MG63 (cell line): Measurements from ENCODE around the gene FOXB1. TPM values are rescaled to one million over a fixed set of nuclear protein-coding genes. Genes with fewer than 3 reads are reported as not detected.

ENCODE experiments used
- DNase-seq: peaks from one replicate; pipeline ENCODE4 v3.0.0-alpha.2; 2020
- H3K27me3 ChIP-seq: fragments of 250-450 bp; sonication (Bioruptor Pico); 2 replicates; pipeline ENCODE4 v1.5.1; 2020; ENCODE audit warnings: mild to moderate bottlenecking, moderate library complexity
- H3K36me3 ChIP-seq: fragments of 250-450 bp; sonication (Bioruptor Pico); 2 replicates; pipeline ENCODE4 v1.5.1; 2020; ENCODE audit warnings: mild to moderate bottlenecking, moderate library complexity
- H3K4me3 ChIP-seq: fragments of 250-450 bp; sonication (Bioruptor Pico); 2 replicates; pipeline ENCODE4 v1.5.1; 2020; ENCODE audit warnings: mild to moderate bottlenecking, moderate library complexity
- H3K9me3 ChIP-seq: fragments of 250-450 bp; sonication (Bioruptor Pico); 2 replicates; pipeline ENCODE4 v1.5.1; 2020; ENCODE audit warnings: mild to moderate bottlenecking, moderate library complexity
- total RNA-seq: library from RNA; depleted of rRNA; stranded (reverse); fragments of >200 nt; shearing (Covaris generic); gene quantifications from 2 replicates; pipeline ENCODE4 v1.2.3, GENCODE V29; 2014; ENCODE audit warnings: low replicate concordance

The FOXB1 gene
- total RNA-seq, 1 experiment from 2014 or later = not detected

DNA sequence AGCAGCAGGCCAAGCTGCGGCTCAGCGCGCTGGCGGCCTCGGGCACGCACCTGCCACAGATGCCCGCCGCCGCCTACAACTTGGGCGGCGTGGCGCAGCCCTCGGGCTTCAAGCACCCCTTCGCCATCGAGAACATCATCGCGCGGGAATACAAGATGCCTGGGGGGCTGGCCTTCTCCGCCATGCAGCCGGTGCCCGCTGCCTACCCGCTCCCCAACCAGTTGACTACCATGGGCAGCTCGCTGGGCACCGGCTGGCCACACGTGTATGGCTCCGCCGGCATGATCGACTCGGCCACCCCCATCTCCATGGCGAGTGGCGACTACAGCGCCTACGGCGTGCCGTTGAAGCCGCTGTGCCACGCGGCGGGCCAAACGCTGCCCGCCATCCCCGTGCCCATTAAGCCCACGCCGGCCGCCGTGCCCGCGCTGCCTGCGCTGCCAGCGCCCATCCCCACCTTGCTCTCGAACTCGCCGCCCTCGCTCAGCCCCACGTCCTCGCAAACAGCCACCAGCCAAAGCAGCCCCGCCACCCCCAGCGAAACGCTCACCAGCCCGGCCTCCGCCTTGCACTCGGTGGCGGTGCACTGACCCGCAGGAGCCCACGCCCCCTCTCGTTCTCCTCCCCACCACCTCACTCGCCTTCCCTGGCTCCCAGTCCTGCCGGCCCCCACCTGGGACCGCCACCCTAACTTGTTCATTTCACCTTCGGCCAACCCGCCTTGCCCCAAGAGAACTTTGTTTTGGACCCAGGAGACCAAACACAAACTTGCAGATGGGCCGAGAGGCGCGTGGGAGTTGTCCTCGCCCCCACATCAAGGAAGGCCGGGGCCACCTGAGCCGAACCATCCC lies 1.5 kb downstream of the FOXB1 start:
- no peaks in the 10 kb centered on the region for H3K9me3 ChIP-seq
- no peaks in the 10 kb centered on the region for H3K36me3 ChIP-seq
- no peak for DNase-seq
- peak overlapping the region; percentile 47 for H3K4me3 ChIP-seq
- H3K27me3 ChIP-seq = peaks cover 96% of the 10 kb centered on the region

DNA sequence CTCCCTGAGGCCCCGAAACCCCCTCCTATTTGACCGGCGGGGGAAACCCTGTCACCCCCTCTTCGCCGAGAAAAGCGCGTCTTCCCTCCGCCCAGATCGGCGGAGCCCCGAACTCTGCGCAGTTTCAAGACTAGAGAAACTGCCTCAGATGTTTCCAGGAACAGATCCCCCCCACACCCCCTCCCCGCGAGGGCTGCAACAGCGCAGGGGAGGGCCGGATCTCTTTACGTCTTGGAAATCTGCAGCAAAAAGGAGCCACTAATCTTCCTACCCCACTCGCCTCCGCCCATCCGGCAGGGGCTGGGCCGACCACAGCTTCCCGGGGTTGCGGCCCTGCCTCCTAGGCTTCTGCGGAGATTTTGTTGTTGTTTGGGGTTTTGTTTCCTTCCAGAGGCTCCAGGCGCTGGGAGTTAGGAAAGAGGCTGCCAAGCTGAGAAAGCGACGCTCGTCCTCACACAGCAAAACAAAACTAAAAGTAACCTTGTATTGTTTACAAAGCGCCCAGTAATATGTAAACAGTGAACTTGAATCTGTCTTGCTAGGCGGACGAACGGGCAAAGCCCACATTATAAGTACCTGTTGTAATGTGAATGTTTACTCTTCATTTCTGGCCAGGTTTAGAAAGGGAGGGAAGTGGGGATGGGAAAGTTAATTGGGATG lies 2.2 kb downstream of the FOXB1 start:
- Histone ChIP-seq H3K27me3 (peaks cover 96% of the 10 kb centered on the region), H3K9me3 (no peaks in the 10 kb centered on the region), H3K36me3 (no peaks in the 10 kb centered on the region), H3K4me3 (peak overlapping the region; percentile 47)
- DNase-seq = peak; percentile 55

GRCh38 chr15:60006873-60007272 lies 2.8 kb downstream of the FOXB1 start:
- Histone ChIP-seq H3K27me3 (peaks cover 96% of the 10 kb centered on the region), H3K9me3 (no peaks in the 10 kb centered on the region), H3K4me3 (peak overlapping the region; percentile 47), H3K36me3 (no peaks in the 10 kb centered on the region)
- DNase-seq = no peak

GRCh38 chr15:60009124-60009960 lies 5.2 kb downstream of the FOXB1 start:
- no peak overlapping the region for H3K4me3 ChIP-seq
- peaks cover 96% of the 10 kb centered on the region for H3K27me3 ChIP-seq
- H3K9me3 ChIP-seq = peaks cover 1% of the 10 kb centered on the region; the same call in 1 of the 2 replicates
- no peak for DNase-seq
- H3K36me3 ChIP-seq = no peaks in the 10 kb centered on the region

DNA sequence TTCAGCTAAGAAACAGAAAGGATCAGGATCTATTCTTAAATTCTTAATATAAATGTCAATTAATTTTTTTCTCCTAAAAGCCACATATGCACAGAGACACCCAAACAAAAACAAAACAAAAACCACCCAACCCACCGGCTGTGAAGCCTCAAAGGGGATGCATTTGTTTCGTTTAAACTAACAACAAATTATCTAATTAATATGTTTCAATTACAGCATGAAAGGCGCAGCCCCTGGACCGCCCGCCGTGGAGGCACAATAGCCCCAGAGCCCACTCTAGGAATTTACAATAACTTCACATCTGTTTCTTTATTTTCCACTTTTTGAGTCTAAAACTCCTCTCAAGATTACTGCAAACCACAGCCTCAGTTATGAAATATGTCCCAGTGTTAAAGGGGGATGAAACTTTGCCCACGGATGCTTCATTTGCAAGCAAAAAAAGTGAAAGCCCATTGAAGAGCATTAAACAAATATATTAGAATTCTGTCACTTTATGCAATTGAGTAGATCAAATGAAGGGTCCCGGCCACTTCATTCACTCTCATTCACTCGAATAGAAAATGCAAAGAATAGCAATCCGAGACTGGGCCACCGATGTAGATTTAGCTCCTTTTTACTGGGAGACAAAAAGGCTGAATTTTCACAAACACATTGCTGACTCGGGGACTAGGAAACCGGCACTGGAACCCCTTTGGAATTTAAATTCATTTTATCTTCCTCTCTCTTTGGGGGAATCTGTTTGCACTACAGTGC lies 6.0 kb downstream of the FOXB1 start:
- H3K36me3 ChIP-seq = no peaks in the 10 kb centered on the region
- peaks cover 95% of the 10 kb centered on the region for H3K27me3 ChIP-seq
- H3K4me3 ChIP-seq = no peak overlapping the region
- DNase-seq = no peak
- peaks cover 1% of the 10 kb centered on the region; the same call in 1 of the 2 replicates for H3K9me3 ChIP-seq

- DNase-seq = no peak
- Histone ChIP-seq H3K27me3 (peaks cover 92% of the 10 kb centered on the region), H3K36me3 (no peaks in the 10 kb centered on the region), H3K9me3 (peaks cover 1% of the 10 kb centered on the region; the same call in 1 of the 2 replicates), H3K4me3 (no peak overlapping the region)
These were observed 6.7 kb downstream of the FOXB1 start for GRCh38 chr15:60010858-60011257.

- H3K36me3 ChIP-seq = no peaks in the 10 kb centered on the region
- H3K27me3 ChIP-seq = peaks cover 79% of the 10 kb centered on the region
- peaks cover 8% of the 10 kb centered on the region for H3K9me3 ChIP-seq
- no peak for DNase-seq
- no peak overlapping the region for H3K4me3 ChIP-seq
These were observed 8.6 kb downstream of the FOXB1 start for GRCh38 chr15:60012695-60013094.

- Histone ChIP-seq H3K27me3 (peaks cover 28% of the 10 kb centered on the region), H3K4me3 (no peak overlapping the region), H3K9me3 (peaks cover 13% of the 10 kb centered on the region), H3K36me3 (no peaks in the 10 kb centered on the region)
- DNase-seq = no peak
These were observed 13.7 kb downstream of the FOXB1 start for GRCh38 chr15:60017538-60018520.

DNA sequence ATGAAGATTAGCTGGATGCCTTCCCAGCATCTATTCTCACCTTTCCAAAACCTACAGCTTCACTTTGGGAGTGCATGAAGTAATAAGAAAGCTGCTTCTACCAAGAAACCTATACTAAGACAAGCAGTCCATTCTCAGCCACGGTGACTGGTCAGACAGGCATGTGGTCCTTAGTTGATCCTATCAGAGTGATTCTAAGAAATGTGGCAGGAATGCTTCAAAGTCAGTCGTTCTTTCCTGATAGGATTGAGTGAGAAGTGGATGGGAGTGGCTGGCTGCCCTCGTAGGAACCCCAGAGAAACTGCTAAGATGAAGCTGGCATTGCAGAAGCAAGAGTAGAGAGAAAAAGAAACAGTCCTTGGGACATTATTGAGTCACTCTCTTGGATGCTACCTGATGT lies 16.6 kb downstream of the FOXB1 start:
- DNase-seq = no peak
- Histone ChIP-seq H3K36me3 (no peaks in the 10 kb centered on the region), H3K4me3 (no peak overlapping the region), H3K27me3 (peaks cover 4% of the 10 kb centered on the region; the same call in 1 of the 2 replicates), H3K9me3 (peaks cover 11% of the 10 kb centered on the region; the same call in 1 of the 2 replicates)

DNA sequence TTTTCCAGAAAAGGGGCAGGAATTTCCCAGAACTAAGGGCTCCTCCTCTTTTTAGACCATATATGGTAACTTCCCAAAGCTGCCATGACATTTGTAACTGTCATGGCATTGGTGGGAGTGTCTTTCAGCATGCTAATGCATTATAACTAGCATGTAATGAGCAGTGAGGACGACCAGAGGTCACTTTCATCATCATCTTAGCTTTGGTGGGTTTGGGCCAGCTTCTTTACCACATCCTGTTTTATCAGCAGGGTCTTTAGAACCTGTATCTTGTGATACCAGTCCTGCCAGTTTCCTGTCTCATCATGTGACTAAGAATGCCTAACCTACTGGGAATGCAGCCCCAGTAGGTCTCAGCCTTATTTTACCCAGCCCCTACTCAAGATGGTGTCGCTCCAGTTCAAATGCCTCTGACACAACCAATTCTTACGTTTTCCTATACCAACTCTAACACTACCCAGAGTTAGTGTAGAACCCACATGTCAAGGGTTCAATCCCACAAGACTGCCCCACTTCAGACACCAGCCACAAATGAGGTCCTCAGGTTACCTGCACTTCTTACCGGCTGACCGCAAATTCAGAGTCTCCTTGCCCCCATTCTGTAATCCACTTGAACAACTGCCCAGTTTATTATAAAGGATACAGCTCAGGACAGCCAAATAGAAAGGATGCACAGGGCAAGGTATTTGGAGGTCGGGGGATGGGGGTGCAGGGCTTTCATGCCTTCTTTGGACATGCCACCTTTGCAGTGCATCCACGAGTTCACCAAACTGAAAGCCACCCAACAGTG lies 17.7 kb downstream of the FOXB1 start:
- H3K4me3 ChIP-seq = no peak overlapping the region
- no peaks in the 10 kb centered on the region for H3K36me3 ChIP-seq
- peaks cover 11% of the 10 kb centered on the region; the same call in 1 of the 2 replicates for H3K9me3 ChIP-seq
- H3K27me3 ChIP-seq = no peaks in the 10 kb centered on the region
- DNase-seq = no peak

DNA sequence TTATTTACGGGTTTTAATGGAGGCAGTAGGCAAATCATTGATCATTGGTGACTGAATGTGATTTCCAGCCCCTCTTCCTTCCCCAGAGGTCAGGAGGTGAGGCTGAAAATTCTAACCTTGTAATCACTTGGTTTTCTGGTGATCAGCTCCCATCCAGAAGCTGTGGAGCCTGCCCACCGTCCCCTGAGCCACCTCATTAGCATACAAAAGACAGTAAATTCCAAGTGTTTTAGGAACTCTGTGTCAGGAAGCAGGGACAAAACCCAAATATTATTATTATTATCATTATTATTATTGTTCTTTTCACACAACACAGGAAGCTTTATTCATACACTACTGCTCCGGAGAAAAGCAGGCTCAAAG lies 18.2 kb downstream of the FOXB1 start:
- Histone ChIP-seq H3K27me3 (no peaks in the 10 kb centered on the region), H3K4me3 (no peak overlapping the region), H3K36me3 (no peaks in the 10 kb centered on the region), H3K9me3 (peaks cover 8% of the 10 kb centered on the region; the same call in 1 of the 2 replicates)
- no peak for DNase-seq

GRCh38 chr15:60026555-60026954 lies 22.4 kb downstream of the FOXB1 start:
- no peaks in the 10 kb centered on the region for H3K9me3 ChIP-seq
- no peaks in the 10 kb centered on the region for H3K27me3 ChIP-seq

GRCh38 chr15:60035344-60035743 lies 31.2 kb downstream of the FOXB1 start:
- no peak for DNase-seq
- no peaks in the 10 kb centered on the region for H3K9me3 ChIP-seq
- no peaks in the 10 kb centered on the region for H3K36me3 ChIP-seq
- H3K27me3 ChIP-seq = 0 out of 2 replicates have a peak, but pooled peaks cover 3% of the 10 kb centered on the region
- H3K4me3 ChIP-seq = no peak overlapping the region

More at GRCh38 chr15:60026555-60026954, 22.4 kb downstream of the FOXB1 start:
- H3K36me3 ChIP-seq = no peaks in the 10 kb centered on the region
- peak; percentile 9 for DNase-seq
- no peak overlapping the region for H3K4me3 ChIP-seq

- Histone ChIP-seq H3K36me3 (no peaks in the 10 kb centered on the region), H3K4me3 (no peak overlapping the region), H3K9me3 (no peaks in the 10 kb centered on the region), H3K27me3 (0 out of 2 replicates have a peak, but pooled peaks cover 3% of the 10 kb centered on the region)
- no peak for DNase-seq
These were observed 35.2 kb downstream of the FOXB1 start for GRCh38 chr15:60039316-60039715.
